HCT116 (cell line): ENCODE data around the gene ARL15. TPM values are rescaled to one million over a fixed set of nuclear protein-coding genes. Genes with fewer than 3 reads are reported as not detected.

Experiments used
- ATAC-seq: fragments of 200-7000 bp; cut with Tn5 transposase; 2 replicates; pipeline ENCODE4 v1.9.1; 2020; ENCODE audit warnings: mild to moderate bottlenecking, moderate library complexity
- BruUV-seq: library from RNA; stranded (reverse); fragments of 400-500 nt; replicated peaks from 2 replicates; lab custom pipeline; 2021; lab: Mats Ljungman, UMichigan
- CTCF ChIA-PET: fragments of 300-600 bp; sonication (Branson Sonifier 250); formaldehyde crosslinking; loops from one replicate; lab custom pipeline; 2021; ENCODE audit warnings: antibody characterized with exemption; lab: Charles Lee
- POLR2A ChIA-PET: fragments of 300-600, 350-600 bp; sonication (Branson Sonifier 250); formaldehyde crosslinking; loops from one replicate; lab custom pipeline; 2021; ENCODE audit warnings: antibody characterized with exemption; lab: Charles Lee
- RAD21 ChIA-PET, 2 experiments: fragments of 300-600 bp; sonication (Branson Sonifier 250); formaldehyde crosslinking; loops; one replicate each; lab custom pipeline; 2023; ENCODE audit warnings: low total read pairs in 2 of 2; ENCODE audit not compliant: uncharacterized antibody in 2 of 2, unreplicated experiment in 2 of 2, low non-redundant PET in 1 of 2; lab: Charles Lee
- DNase-seq: peaks from one replicate; pipeline ENCODE4 v3.0.0-alpha.2; 2010; ENCODE audit warnings: low read depth, low spot score
- H2AFZ ChIP-seq: fragments of 200-600 bp; shearing (Covaris generic), sonication (generic); 2 replicates; pipeline ENCODE4 v1.6.1; 2017; ENCODE audit warnings: low read depth, mixed run types, mixed read lengths, antibody characterized with exemption, low read length; ENCODE audit not compliant: poor library complexity, severe bottlenecking
- H3K27ac ChIP-seq: 2 replicates; pipeline ENCODE4 v1.5.1; 2012; ENCODE audit warnings: low read depth, low read length
- H3K27me3 ChIP-seq: fragments of 200-600 bp; sonication (generic); 2 replicates; pipeline ENCODE4 v1.6.1; 2016; ENCODE audit warnings: mixed run types, low read length, mixed read lengths; ENCODE audit not compliant: insufficient read depth
- H3K36me3 ChIP-seq, 2 experiments: fragments of 200-500 bp in 1 of 2; fragments of 200-600 bp in 1 of 2; sonication (Bioruptor generic) in 1 of 2; sonication (generic) in 1 of 2; 2 replicates each; pipeline versions ENCODE4 v1.5.1 to v1.6.1; 2014 to 2016; ENCODE audit warnings: low read length in 2 of 2, inconsistent platforms in 1 of 2, mixed read lengths in 1 of 2, mixed run types in 1 of 2; ENCODE audit not compliant: insufficient read depth in 2 of 2, control insufficient read depth in 1 of 2
- H3K4me1 ChIP-seq, 2 experiments: fragments of 200-600 bp in 1 of 2; sonication (generic) in 1 of 2; 2 replicates each; pipeline versions ENCODE4 v1.5.1 to v1.6.1; 2012 to 2017; ENCODE audit warnings: low read length in 2 of 2, inconsistent platforms in 1 of 2, mild to moderate bottlenecking in 1 of 2, mixed read lengths in 1 of 2, mixed run types in 1 of 2, moderate library complexity in 1 of 2; ENCODE audit not compliant: insufficient read depth in 2 of 2, control insufficient read depth in 1 of 2
- H3K4me2 ChIP-seq: fragments of 200-600 bp; sonication (generic); 2 replicates; pipeline ENCODE4 v1.6.1; 2017; ENCODE audit warnings: mixed run types, low read length, mixed read lengths
- H3K4me3 ChIP-seq, 2 experiments: fragments of 200-600 bp in 1 of 2; sonication (generic) in 1 of 2; replicated peaks in 1 of 2; 2 replicates each; pipeline ENCODE4 v1.5.1; 2011 to 2016; ENCODE audit warnings: low read length in 2 of 2, control low read depth in 1 of 2, low read depth in 1 of 2, mild to moderate bottlenecking in 1 of 2, mixed read lengths in 1 of 2, mixed run types in 1 of 2
- H3K79me2 ChIP-seq: fragments of 200-600 bp; sonication (generic); 2 replicates; pipeline ENCODE4 v1.6.1; 2017; ENCODE audit warnings: mild to moderate bottlenecking, mixed run types, low read length, moderate library complexity, mixed read lengths; ENCODE audit not compliant: insufficient read depth
- H3K9ac ChIP-seq: fragments of 200-600 bp; sonication (generic); 2 replicates; pipeline ENCODE4 v1.6.1; 2016; ENCODE audit warnings: low read length, mixed read lengths
- H3K9me2 ChIP-seq: fragments of 200-600 bp; sonication (generic), shearing (Covaris generic); 2 replicates; pipeline ENCODE4 v1.6.1; 2017; ENCODE audit warnings: mixed run types, mild to moderate bottlenecking, moderate library complexity; ENCODE audit not compliant: insufficient read depth
- H3K9me3 ChIP-seq, 2 experiments: fragments of 200-500 bp in 1 of 2; fragments of 200-600 bp in 1 of 2; sonication (Bioruptor generic) in 1 of 2; sonication (generic) in 1 of 2; 2 replicates each; pipeline ENCODE4 v1.6.1; 2014 to 2017; ENCODE audit warnings: low read length in 2 of 2, mixed read lengths in 2 of 2, inconsistent platforms in 1 of 2, low read depth in 1 of 2, mild to moderate bottlenecking in 1 of 2, mixed run types in 1 of 2, moderate library complexity in 1 of 2; ENCODE audit not compliant: control insufficient read depth in 1 of 2, insufficient read depth in 1 of 2
- H4K20me1 ChIP-seq: fragments of 200-600 bp; sonication (generic), shearing (Covaris generic); 2 replicates; pipeline ENCODE4 v1.6.1; 2017; ENCODE audit warnings: mixed run types, mild to moderate bottlenecking, moderate library complexity; ENCODE audit not compliant: insufficient read depth
- ATF3 ChIP-seq: IDR thresholded peaks from 2 replicates; pipeline ENCODE4 v1.6.1; 2012
- CBX3 ChIP-seq: IDR thresholded peaks from 2 replicates; pipeline ENCODE4 v1.6.1; 2012; ENCODE audit warnings: low read depth
- CEBPB ChIP-seq: IDR thresholded peaks from 2 replicates; pipeline ENCODE4 v1.6.1; 2012; ENCODE audit warnings: low read depth
- EGR1 ChIP-seq: IDR thresholded peaks from 2 replicates; pipeline ENCODE4 v1.6.1; 2012; ENCODE audit warnings: low read depth
- ELF1 ChIP-seq: IDR thresholded peaks from 2 replicates; pipeline ENCODE4 v1.6.1; 2012; ENCODE audit warnings: low read depth, borderline replicate concordance
- FOSL1 ChIP-seq: IDR thresholded peaks from 2 replicates; pipeline ENCODE4 v1.6.1; 2012; ENCODE audit warnings: low read depth
- JUND ChIP-seq: IDR thresholded peaks from 2 replicates; pipeline ENCODE4 v1.6.1; 2012
- POLR2A ChIP-seq: IDR thresholded peaks from 2 replicates; pipeline ENCODE4 v1.7.0; 2011; ENCODE audit warnings: borderline replicate concordance; ENCODE audit not compliant: insufficient read depth, insufficient read length; ENCODE audit errors: extremely low read depth
- POLR2AphosphoS5 ChIP-seq: IDR thresholded peaks from 2 replicates; pipeline ENCODE4 v1.6.1; 2011; ENCODE audit warnings: mild to moderate bottlenecking, low read depth, low read length, moderate library complexity
- YY1 ChIP-seq: IDR thresholded peaks from 2 replicates; pipeline ENCODE4 v1.6.1; 2011; ENCODE audit warnings: low read length, low read depth, moderate library complexity, mild to moderate bottlenecking; ENCODE audit not compliant: insufficient replicate concordance; ENCODE audit errors: extremely low read depth
- intact Hi-C: fragments of 100-400 bp; cut with micrococcal nuclease; formaldehyde crosslinking; loops from 2 replicates; pipeline ENCODE4 v1.10.0; 2022
- total RNA-seq: library from RNA; stranded (reverse); gene quantifications from one replicate; pipeline ENCODE4 v1.2.1, GENCODE V29; 2021; ENCODE audit not compliant: unreplicated experiment
- TF ChIP-seq, protein P1 (sequence below): IDR thresholded peaks from 2 replicates; pipeline ENCODE4 v1.6.1; 2012; ENCODE audit warnings: low read depth

The ARL15 gene
- total RNA-seq, 1 experiment from 2014 or later, result 15.0 TPM

DNA sequence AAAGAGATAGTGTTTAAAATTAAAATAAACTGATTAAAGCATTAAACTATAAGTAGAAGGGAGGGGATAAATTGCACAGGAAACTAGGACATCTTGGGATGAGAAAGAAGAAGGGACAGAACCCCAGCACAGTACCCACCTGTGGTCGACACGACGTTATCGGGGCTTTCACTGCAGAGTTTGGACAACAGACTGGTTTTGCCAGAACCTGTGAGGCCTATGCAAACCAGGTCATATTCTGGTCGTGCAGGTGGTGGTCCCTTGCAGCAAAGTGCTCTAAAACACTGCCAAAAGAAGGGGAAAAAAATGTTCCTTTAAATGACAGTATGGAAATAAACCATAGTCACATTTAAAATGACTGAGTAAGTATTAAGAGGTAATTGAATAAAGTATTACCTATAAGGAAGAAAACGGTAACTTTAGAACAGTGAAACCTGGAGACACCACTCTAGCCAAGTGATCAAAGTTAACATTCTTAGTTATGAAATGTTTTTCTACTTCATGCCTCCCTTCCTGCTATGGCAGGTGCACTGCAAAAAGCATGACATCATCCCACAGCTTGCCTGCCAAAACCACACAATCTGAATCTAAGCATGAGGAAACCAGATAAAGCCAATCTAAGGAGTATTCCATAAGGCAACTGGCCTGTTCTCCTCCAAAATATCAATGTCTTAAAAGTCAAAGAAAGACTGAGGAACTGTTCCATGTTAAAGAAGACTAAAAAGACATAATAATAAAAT is 138.6 kb downstream of the ARL15 start:
- Histone ChIP-seq H3K27me3 (no peaks in the 10 kb centered on the region), H3K9me3 (no peaks in the 10 kb centered on the region), H3K36me3 (no peaks in the 10 kb centered on the region), H2AFZ (no peak overlapping the region), H3K79me2 (no peaks in the 10 kb centered on the region), H3K4me1 (no peaks in the 10 kb centered on the region), H4K20me1 (no peaks in the 10 kb centered on the region), H3K4me3 (no peak overlapping the region), H3K27ac (no peak overlapping the region), H3K9ac (no peak overlapping the region), H3K9me2 (no peaks in the 10 kb centered on the region), H3K4me2 (no peak overlapping the region)
- CTCF ChIA-PET, result no interaction called here
- intact Hi-C loops, result no loop called here
- RAD21 ChIA-PET, result no interaction called here
- BruUV-seq, result no TSS peak
- POLR2A ChIA-PET, result no interaction called here
- TF ChIP-seq POLR2AphosphoS5 (no peak), ELF1 (no peak), FOSL1 (no peak), JUND (no peak), CEBPB (no peak), EGR1 (no peak), POLR2A (no peak), YY1 (no peak), ATF3 (no peak), CBX3 (no peak)
- TF ChIP-seq, protein P1, sequence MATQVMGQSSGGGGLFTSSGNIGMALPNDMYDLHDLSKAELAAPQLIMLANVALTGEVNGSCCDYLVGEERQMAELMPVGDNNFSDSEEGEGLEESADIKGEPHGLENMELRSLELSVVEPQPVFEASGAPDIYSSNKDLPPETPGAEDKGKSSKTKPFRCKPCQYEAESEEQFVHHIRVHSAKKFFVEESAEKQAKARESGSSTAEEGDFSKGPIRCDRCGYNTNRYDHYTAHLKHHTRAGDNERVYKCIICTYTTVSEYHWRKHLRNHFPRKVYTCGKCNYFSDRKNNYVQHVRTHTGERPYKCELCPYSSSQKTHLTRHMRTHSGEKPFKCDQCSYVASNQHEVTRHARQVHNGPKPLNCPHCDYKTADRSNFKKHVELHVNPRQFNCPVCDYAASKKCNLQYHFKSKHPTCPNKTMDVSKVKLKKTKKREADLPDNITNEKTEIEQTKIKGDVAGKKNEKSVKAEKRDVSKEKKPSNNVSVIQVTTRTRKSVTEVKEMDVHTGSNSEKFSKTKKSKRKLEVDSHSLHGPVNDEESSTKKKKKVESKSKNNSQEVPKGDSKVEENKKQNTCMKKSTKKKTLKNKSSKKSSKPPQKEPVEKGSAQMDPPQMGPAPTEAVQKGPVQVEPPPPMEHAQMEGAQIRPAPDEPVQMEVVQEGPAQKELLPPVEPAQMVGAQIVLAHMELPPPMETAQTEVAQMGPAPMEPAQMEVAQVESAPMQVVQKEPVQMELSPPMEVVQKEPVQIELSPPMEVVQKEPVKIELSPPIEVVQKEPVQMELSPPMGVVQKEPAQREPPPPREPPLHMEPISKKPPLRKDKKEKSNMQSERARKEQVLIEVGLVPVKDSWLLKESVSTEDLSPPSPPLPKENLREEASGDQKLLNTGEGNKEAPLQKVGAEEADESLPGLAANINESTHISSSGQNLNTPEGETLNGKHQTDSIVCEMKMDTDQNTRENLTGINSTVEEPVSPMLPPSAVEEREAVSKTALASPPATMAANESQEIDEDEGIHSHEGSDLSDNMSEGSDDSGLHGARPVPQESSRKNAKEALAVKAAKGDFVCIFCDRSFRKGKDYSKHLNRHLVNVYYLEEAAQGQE, result no peak
- ATAC-seq (no peak), DNase-seq (no peak)
